ENCODE results near the gene EEF1A1. TPM values are rescaled to one million over a fixed set of nuclear protein-coding genes. Genes with fewer than 3 reads are reported as not detected.

The EEF1A1 gene
- polyA plus RNA-seq, 1 of the 3 experiments (the other 2 are of a cell fraction) = 10,787 TPM

DNA sequence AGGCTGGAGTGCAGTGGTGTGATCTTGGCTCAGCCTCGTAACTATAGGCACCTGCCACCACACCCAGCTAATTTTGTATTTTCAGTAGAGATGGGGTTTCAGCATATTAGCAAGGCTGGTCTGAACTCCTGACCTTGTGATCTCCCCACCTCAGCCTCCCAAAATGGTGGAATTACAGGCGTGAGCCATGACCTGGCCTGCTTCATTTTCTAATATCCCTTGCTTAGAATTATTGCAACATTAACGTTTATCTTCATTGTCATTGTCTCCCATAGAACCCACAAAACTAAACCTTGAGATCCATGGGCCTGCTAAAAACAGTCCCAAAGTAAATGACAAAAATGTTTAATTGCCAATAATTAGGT lies 6.1 kb downstream of the EEF1A1 start (continued):
- TF ChIP-seq CTCF (IDR thresholded peaks at IDR 0.05) = no peak
- TF ChIP-seq USF2 (IDR thresholded peaks at IDR 0.05; ENCODE audit: borderline replicate concordance, low read depth, low read length) = no peak
- no peak for TF ChIP-seq USF1 (IDR thresholded peaks at IDR 0.05; ENCODE audit: borderline replicate concordance, low read depth)
- no peak for TF ChIP-seq ELF1 (IDR thresholded peaks at IDR 0.05)

GRCh38 chr6:73513496-73513854 lies 7.4 kb downstream of the EEF1A1 start:
- no peak overlapping the region for H2AFZ ChIP-seq (ENCODE audit: low read depth)
- H3K79me2 ChIP-seq (ENCODE audit: insufficient read depth) = peaks cover 23% of the 10 kb centered on the region
- no peak overlapping the region for H3K9ac ChIP-seq
- no peak for DNase-seq
- peaks cover 13 to 14% of the 10 kb centered on the region in 2 experiments; a peak in 3 of 4 replicates for H3K4me1 ChIP-seq (ENCODE audit: control insufficient read depth in 1 of 2, insufficient read depth in 2 of 2, low read depth in 1 of 2, low read length in 1 of 2)
- TF ChIP-seq TEAD4 (IDR thresholded peaks at IDR 0.05; ENCODE audit: borderline replicate concordance, insufficient read depth) (no peak), MAX (IDR thresholded peaks at IDR 0.05; ENCODE audit: low read depth) (no peak)
- peaks cover 32 to 37% of the 10 kb centered on the region in 2 experiments for H3K36me3 ChIP-seq (replicated peaks in 1 of 2; ENCODE audit: control insufficient read depth in 1 of 2, insufficient read depth in 2 of 2, low read length in 1 of 2)
- no peak overlapping the region for H3K4me3 ChIP-seq (ENCODE audit: low read depth in 2 of 2, low read length in 1 of 2)
- no peaks in the 10 kb centered on the region for H3K9me3 ChIP-seq
- H4K20me1 ChIP-seq (ENCODE audit: insufficient read depth) = peaks cover 53% of the 10 kb centered on the region
- H3K27ac ChIP-seq (ENCODE audit: low read depth in 2 of 2, low read length in 1 of 2) = peak overlapping the region in 1 of 2 experiments; percentile 28; a peak in 2 of 4 replicates
- no peaks in the 10 kb centered on the region for H3K9me2 ChIP-seq
- ChIA-PET CTCF (interaction anchor here (0.6 to 3.0 kb wide), 3 partner anchors 11 to 245 kb away, joined by 3 to 22 read pairs (median 5); no protein-coding TSS in a partner anchor), POLR2A (interaction anchor here (0.6 to 3.1 kb wide), 4 partner anchors 8 to 93 kb away, joined by 3 to 11 read pairs (median 8); partner anchors contain the start of gene EEF1A1)
- H3F3A ChIP-seq (replicated peaks; ENCODE audit: insufficient read depth) = peaks cover 84% of the 10 kb centered on the region
- H3K27me3 ChIP-seq (ENCODE audit: insufficient read depth) = no peaks in the 10 kb centered on the region
- 92% methylated on average over 3 of the region's 3 CpGs for WGBS (ENCODE audit: low lambda C conversion rate)
- no peak overlapping the region for H3K4me2 ChIP-seq

DNA sequence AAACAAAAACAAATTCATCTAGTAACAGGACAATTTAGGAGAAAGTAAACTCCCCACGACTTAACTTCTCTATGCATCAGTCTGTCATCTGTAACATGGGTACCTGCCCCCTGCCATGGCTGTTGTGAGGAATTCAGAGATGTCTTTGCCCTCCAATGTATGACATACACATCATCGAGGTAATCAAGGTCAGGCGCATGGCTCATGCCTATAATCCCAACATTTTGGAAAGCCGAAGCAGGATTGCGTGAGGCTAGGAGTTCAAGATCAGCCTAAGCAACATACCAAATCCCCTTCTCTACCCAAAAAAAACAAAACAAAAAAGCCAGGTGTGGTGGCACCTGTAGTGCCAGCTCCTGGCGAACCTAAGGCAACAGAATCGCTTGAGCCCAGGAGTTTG lies 9.0 kb downstream of the EEF1A1 start:
- no peak overlapping the region for H2AFZ ChIP-seq (ENCODE audit: low read depth)
- peaks cover 7% of the 10 kb centered on the region; the same call in 1 of the 2 replicates for H3K79me2 ChIP-seq (ENCODE audit: insufficient read depth)
- H3K9me2 ChIP-seq = no peaks in the 10 kb centered on the region
- no peak overlapping the region for H3K27ac ChIP-seq (ENCODE audit: low read depth in 2 of 2, low read length in 1 of 2)
- peaks cover 38% of the 10 kb centered on the region for H4K20me1 ChIP-seq (ENCODE audit: insufficient read depth)
- ChIA-PET POLR2A (interaction anchor here (0.6 kb wide), 1 partner anchor 9 kb away, joined by 3 read pairs; no protein-coding TSS in a partner anchor), CTCF (no interaction called here)
- H3K4me3 ChIP-seq (ENCODE audit: low read depth in 2 of 2, low read length in 1 of 2) = no peak overlapping the region
- no peak overlapping the region for H3K4me2 ChIP-seq
- DNase-seq = no peak
- no peaks in the 10 kb centered on the region for H3K27me3 ChIP-seq (ENCODE audit: insufficient read depth)
- H3K9me3 ChIP-seq = no peaks in the 10 kb centered on the region
- peaks cover 20 to 24% of the 10 kb centered on the region in 2 experiments for H3K36me3 ChIP-seq (replicated peaks in 1 of 2; ENCODE audit: control insufficient read depth in 1 of 2, insufficient read depth in 2 of 2, low read length in 1 of 2)
- no peak for TF ChIP-seq CTCF (IDR thresholded peaks at IDR 0.05)
- no peak for TF ChIP-seq TAF1 (IDR thresholded peaks at IDR 0.05; ENCODE audit: borderline replicate concordance, low read depth, low read length)
- TF ChIP-seq POLR2AphosphoS5 (IDR thresholded peaks at IDR 0.05; ENCODE audit: low read depth, low read length) = no peak
- no peak for TF ChIP-seq PBX3 (IDR thresholded peaks at IDR 0.05)
- TF ChIP-seq JUND (IDR thresholded peaks at IDR 0.05) = no peak
- TF ChIP-seq FOXM1 (IDR thresholded peaks at IDR 0.05; ENCODE audit: low read depth) = no peak
- TF ChIP-seq USF2 (IDR thresholded peaks at IDR 0.05; ENCODE audit: borderline replicate concordance, low read depth, low read length) = no peak
- TF ChIP-seq TEAD4 (IDR thresholded peaks at IDR 0.05; ENCODE audit: borderline replicate concordance, insufficient read depth) = no peak
- no peak for TF ChIP-seq NFIC (IDR thresholded peaks at IDR 0.05; ENCODE audit: borderline replicate concordance)
- no peak for TF ChIP-seq GATA2 (CRISPR knock-in tag; IDR thresholded peaks at IDR 0.05)
- WGBS (ENCODE audit: low lambda C conversion rate) = 93% methylated on average over 7 of the region's 7 CpGs
- peaks cover 78% of the 10 kb centered on the region for H3F3A ChIP-seq (replicated peaks; ENCODE audit: insufficient read depth)
- no peak overlapping the region for H3K9ac ChIP-seq
- peaks cover 6 to 9% of the 10 kb centered on the region in 2 experiments; a peak in 3 of 4 replicates for H3K4me1 ChIP-seq (ENCODE audit: control insufficient read depth in 1 of 2, insufficient read depth in 2 of 2, low read depth in 1 of 2, low read length in 1 of 2)
